ENCODE results near the gene PRSS36. TPM values are rescaled to one million over a fixed set of nuclear protein-coding genes. Genes with fewer than 3 reads are reported as not detected.

Gene PRSS36
- polyA plus RNA-seq, 1 donor from 2014 or later, result 2.0 TPM

DNA sequence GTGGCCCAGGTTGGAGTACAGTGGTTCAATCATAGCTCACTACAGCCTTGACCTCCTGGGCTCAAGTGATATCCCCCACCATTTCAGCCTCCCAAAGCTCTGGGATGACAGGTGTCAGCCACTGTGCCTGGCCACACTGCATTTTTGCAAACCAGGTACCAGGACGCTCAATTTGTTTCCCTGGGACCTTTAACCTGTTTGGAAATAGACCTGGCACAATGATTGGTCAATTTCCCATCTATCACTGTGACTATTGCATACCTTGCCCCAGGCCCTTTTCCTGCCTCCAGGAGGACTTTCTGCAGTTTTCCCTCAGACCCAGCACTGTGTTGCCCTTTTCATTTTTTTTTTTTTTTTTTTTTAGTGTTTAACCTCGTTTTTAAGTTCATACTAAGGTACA is 19.0 kb upstream of the PRSS36 start:
- no peak overlapping the region for H3K4me3 ChIP-seq (ENCODE audit: low read length)
- TF ChIP-seq, protein P1, sequence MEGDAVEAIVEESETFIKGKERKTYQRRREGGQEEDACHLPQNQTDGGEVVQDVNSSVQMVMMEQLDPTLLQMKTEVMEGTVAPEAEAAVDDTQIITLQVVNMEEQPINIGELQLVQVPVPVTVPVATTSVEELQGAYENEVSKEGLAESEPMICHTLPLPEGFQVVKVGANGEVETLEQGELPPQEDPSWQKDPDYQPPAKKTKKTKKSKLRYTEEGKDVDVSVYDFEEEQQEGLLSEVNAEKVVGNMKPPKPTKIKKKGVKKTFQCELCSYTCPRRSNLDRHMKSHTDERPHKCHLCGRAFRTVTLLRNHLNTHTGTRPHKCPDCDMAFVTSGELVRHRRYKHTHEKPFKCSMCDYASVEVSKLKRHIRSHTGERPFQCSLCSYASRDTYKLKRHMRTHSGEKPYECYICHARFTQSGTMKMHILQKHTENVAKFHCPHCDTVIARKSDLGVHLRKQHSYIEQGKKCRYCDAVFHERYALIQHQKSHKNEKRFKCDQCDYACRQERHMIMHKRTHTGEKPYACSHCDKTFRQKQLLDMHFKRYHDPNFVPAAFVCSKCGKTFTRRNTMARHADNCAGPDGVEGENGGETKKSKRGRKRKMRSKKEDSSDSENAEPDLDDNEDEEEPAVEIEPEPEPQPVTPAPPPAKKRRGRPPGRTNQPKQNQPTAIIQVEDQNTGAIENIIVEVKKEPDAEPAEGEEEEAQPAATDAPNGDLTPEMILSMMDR (IDR thresholded peaks at IDR 0.05; ENCODE audit: poor library complexity, severe bottlenecking), result no peak
- TF ChIP-seq TAF1 (IDR thresholded peaks at IDR 0.05; ENCODE audit: low read depth), result no peak
- TF ChIP-seq RAD21 (conservative IDR thresholded peaks at IDR 0.05), result no peak
- TF ChIP-seq EP300 (conservative IDR thresholded peaks at IDR 0.05; ENCODE audit: poor library complexity, severe bottlenecking), result no peak
- no peak for TF ChIP-seq EZH2 (IDR thresholded peaks at IDR 0.05; ENCODE audit: borderline replicate concordance, insufficient read depth, low read length, poor library complexity, severe bottlenecking)
- TF ChIP-seq SMC3 (conservative IDR thresholded peaks at IDR 0.05; ENCODE audit: poor library complexity), result no peak
- no peak for TF ChIP-seq MXI1 (conservative IDR thresholded peaks at IDR 0.05; ENCODE audit: poor library complexity, severe bottlenecking)
- TF ChIP-seq REST (IDR thresholded peaks at IDR 0.05; ENCODE audit: borderline replicate concordance), result no peak
- TF ChIP-seq POLR2AphosphoS5 (IDR thresholded peaks at IDR 0.05), result no peak
- no peak overlapping the region for H3K4me2 ChIP-seq (ENCODE audit: low read length)
- H4K20me1 ChIP-seq (ENCODE audit: insufficient read depth), result no peaks in the 10 kb centered on the region
- H3K27me3 ChIP-seq (ENCODE audit: insufficient read depth, low read depth, low read length), result no peaks in the 10 kb centered on the region
- H3K36me3 ChIP-seq (ENCODE audit: insufficient read depth, low read length), result no peaks in the 10 kb centered on the region
- no peaks in the 10 kb centered on the region for H3K9me2 ChIP-seq (ENCODE audit: insufficient read depth, low read length)
- no peak overlapping the region for H3K9ac ChIP-seq (ENCODE audit: low read length)
- no peaks in the 10 kb centered on the region for H3K79me2 ChIP-seq (replicated peaks; ENCODE audit: insufficient read depth, low read length)
- H3F3A ChIP-seq (ENCODE audit: insufficient read depth, low read length, poor library complexity, severe bottlenecking), result no peaks in the 10 kb centered on the region
- no peak overlapping the region for H2AFZ ChIP-seq (ENCODE audit: low read depth, low read length)
- H3K27ac ChIP-seq (ENCODE audit: low read length), result no peak overlapping the region
- H3K9me3 ChIP-seq (ENCODE audit: low read length), result no peaks in the 10 kb centered on the region

DNA sequence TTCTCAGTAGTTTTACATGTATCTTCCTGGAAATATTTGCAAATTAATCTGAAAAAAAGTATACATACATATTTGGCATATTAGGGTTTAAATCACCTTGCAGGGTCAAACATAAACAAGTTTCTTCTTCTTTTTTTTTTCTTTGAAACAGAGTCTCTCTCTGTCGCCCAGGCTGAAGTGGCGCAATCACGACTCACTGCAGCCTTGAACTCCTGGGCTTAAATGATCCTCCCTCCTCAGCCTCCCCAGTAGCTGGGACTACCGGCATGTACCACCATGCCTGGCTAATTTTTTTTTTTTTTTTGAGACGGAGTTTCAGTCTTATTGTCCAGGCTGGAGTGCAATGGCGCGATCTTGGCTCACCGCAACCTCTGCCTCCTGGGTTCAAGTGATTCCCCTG is 17.4 kb upstream of the PRSS36 start:
- H3K9ac ChIP-seq (ENCODE audit: low read length), result no peak overlapping the region
- H3K36me3 ChIP-seq (ENCODE audit: insufficient read depth, low read length), result no peaks in the 10 kb centered on the region
- H3K9me2 ChIP-seq (ENCODE audit: insufficient read depth, low read length), result no peaks in the 10 kb centered on the region
- H3K4me3 ChIP-seq (ENCODE audit: low read length), result no peak overlapping the region
- no peaks in the 10 kb centered on the region for H4K20me1 ChIP-seq (ENCODE audit: insufficient read depth)
- TF ChIP-seq EP300 (conservative IDR thresholded peaks at IDR 0.05; ENCODE audit: poor library complexity, severe bottlenecking) (no peak), MXI1 (conservative IDR thresholded peaks at IDR 0.05; ENCODE audit: poor library complexity, severe bottlenecking) (no peak)
- no peak overlapping the region for H3K4me2 ChIP-seq (ENCODE audit: low read length)
- H2AFZ ChIP-seq (ENCODE audit: low read depth, low read length), result no peak overlapping the region
- no peaks in the 10 kb centered on the region for H3K79me2 ChIP-seq (replicated peaks; ENCODE audit: insufficient read depth, low read length)
- no peak overlapping the region for H3K27ac ChIP-seq (ENCODE audit: low read length)
- no peaks in the 10 kb centered on the region for H3K27me3 ChIP-seq (ENCODE audit: insufficient read depth, low read depth, low read length)
- no peaks in the 10 kb centered on the region for H3K9me3 ChIP-seq (ENCODE audit: low read length)
- H3F3A ChIP-seq (ENCODE audit: insufficient read depth, low read length, poor library complexity, severe bottlenecking), result no peaks in the 10 kb centered on the region

GRCh38 chr16:31157136-31157535 is 7.3 kb upstream of the PRSS36 start:
- H3K36me3 ChIP-seq (ENCODE audit: insufficient read depth, low read length), result no peaks in the 10 kb centered on the region
- H3K27me3 ChIP-seq (ENCODE audit: insufficient read depth, low read depth, low read length), result no peaks in the 10 kb centered on the region
- H2AFZ ChIP-seq (ENCODE audit: low read depth, low read length), result no peak overlapping the region
- H3K4me2 ChIP-seq (ENCODE audit: low read length), result no peak overlapping the region
- H4K20me1 ChIP-seq (ENCODE audit: insufficient read depth), result no peaks in the 10 kb centered on the region
- H3K9me2 ChIP-seq (ENCODE audit: insufficient read depth, low read length), result no peaks in the 10 kb centered on the region
- H3K4me3 ChIP-seq (ENCODE audit: low read length), result no peak overlapping the region
- no peak overlapping the region for H3K9ac ChIP-seq (ENCODE audit: low read length)
- no peaks in the 10 kb centered on the region for H3K79me2 ChIP-seq (replicated peaks; ENCODE audit: insufficient read depth, low read length)
- H3K27ac ChIP-seq (ENCODE audit: low read length), result no peak overlapping the region
- no peak for TF ChIP-seq SMC3 (conservative IDR thresholded peaks at IDR 0.05; ENCODE audit: poor library complexity)
- TF ChIP-seq RAD21 (conservative IDR thresholded peaks at IDR 0.05), result no peak
- no peak for TF ChIP-seq POLR2AphosphoS5 (IDR thresholded peaks at IDR 0.05)
- no peak for TF ChIP-seq MXI1 (conservative IDR thresholded peaks at IDR 0.05; ENCODE audit: poor library complexity, severe bottlenecking)
- TF ChIP-seq TAF1 (IDR thresholded peaks at IDR 0.05; ENCODE audit: low read depth), result no peak
- TF ChIP-seq EP300 (conservative IDR thresholded peaks at IDR 0.05; ENCODE audit: poor library complexity, severe bottlenecking), result no peak
- TF ChIP-seq REST (IDR thresholded peaks at IDR 0.05; ENCODE audit: borderline replicate concordance), result no peak
- no peak for TF ChIP-seq EZH2 (IDR thresholded peaks at IDR 0.05; ENCODE audit: borderline replicate concordance, insufficient read depth, low read length, poor library complexity, severe bottlenecking)
- TF ChIP-seq, protein P1 (IDR thresholded peaks at IDR 0.05; ENCODE audit: poor library complexity, severe bottlenecking), result no peak
- H3F3A ChIP-seq (ENCODE audit: insufficient read depth, low read length, poor library complexity, severe bottlenecking), result no peaks in the 10 kb centered on the region
- no peaks in the 10 kb centered on the region for H3K9me3 ChIP-seq (ENCODE audit: low read length)

Data from neural cell (in vitro differentiated cells).